HAP-1 (cell line): ENCODE results near the gene ITPRIP.

Experiments used
- DNase-seq, 2 experiments: peaks; one replicate each; pipeline ENCODE4 v3.0.0-alpha.2; 2016 to 2020; ENCODE audit warnings: low spot score in 2 of 2
- H3K27me3 ChIP-seq: fragments of 250-450 bp; sonication (Bioruptor Pico); 2 replicates; pipeline ENCODE4 v1.5.1; 2020; ENCODE audit warnings: low read depth, mild to moderate bottlenecking, moderate library complexity
- H3K36me3 ChIP-seq: fragments of 250-450 bp; sonication (Bioruptor Pico); replicated peaks from 2 replicates; pipeline ENCODE4 v1.5.1; 2020; ENCODE audit warnings: mild to moderate bottlenecking
- H3K4me1 ChIP-seq: fragments of 250-450 bp; sonication (Bioruptor Pico); 2 replicates; pipeline ENCODE4 v1.5.1; 2020; ENCODE audit warnings: mild to moderate bottlenecking
- H3K4me3 ChIP-seq: fragments of 250-450 bp; sonication (Bioruptor Pico); 2 replicates; pipeline ENCODE4 v1.5.1; 2020; ENCODE audit warnings: mild to moderate bottlenecking, moderate library complexity
- H3K9me3 ChIP-seq: fragments of 250-450 bp; sonication (Bioruptor Pico); 2 replicates; pipeline ENCODE4 v1.5.1; 2020; ENCODE audit warnings: mild to moderate bottlenecking, moderate library complexity
- in situ Hi-C: fragments of 300-500 bp; cut with MboI; formaldehyde crosslinking; loops from 3 replicates; pipeline ENCODE4 v1.14.3; 2020; ENCODE audit warnings: low sequenced_read_pairs, inconsistent platforms, mixed read lengths

ITPRIP gene

DNA sequence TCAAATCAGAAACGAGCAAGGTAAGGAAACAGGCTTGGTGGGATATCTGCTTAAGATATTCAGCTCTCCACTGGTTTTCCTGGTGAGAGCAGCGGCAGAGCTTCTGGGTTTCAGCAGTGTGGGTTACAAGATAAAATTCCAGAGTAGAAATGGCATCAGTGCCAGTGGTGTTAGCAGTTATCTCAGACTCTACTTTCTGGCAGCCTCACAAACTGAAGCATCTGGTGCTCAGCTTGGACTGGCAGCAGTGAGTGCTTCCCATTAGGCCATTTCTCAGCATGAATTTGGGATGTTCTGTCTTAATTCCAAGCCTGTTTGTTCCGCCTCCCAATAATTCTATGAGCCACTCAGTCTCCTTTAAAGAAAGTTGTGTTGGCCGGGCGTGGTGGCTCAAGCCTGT lies 76.2 kb downstream of the ITPRIP start:
- no peaks in the 10 kb centered on the region for H3K9me3 ChIP-seq
- H3K27me3 ChIP-seq = no peaks in the 10 kb centered on the region
- in situ Hi-C loops = no loop called here
- H3K4me3 ChIP-seq = no peak overlapping the region
- DNase-seq = no peak
- peaks cover under 1% of the 10 kb centered on the region; the same call in 1 of the 2 replicates for H3K4me1 ChIP-seq
- H3K36me3 ChIP-seq = peaks cover 87% of the 10 kb centered on the region

- in situ Hi-C loops = no loop called here
- no peak for DNase-seq
Observed at GRCh38 chr10:104260775-104261115, 77.5 kb downstream of the ITPRIP start.

GRCh38 chr10:104259999-104260774 lies 78.1 kb downstream of the ITPRIP start:
- Histone ChIP-seq H3K9me3 (no peaks in the 10 kb centered on the region), H3K4me1 (peaks cover 14% of the 10 kb centered on the region), H3K36me3 (peaks cover 69% of the 10 kb centered on the region), H3K27me3 (no peaks in the 10 kb centered on the region), H3K4me3 (no peak overlapping the region)
- in situ Hi-C loops = no loop called here
- no peak for DNase-seq

More at GRCh38 chr10:104260775-104261115, 77.5 kb downstream of the ITPRIP start:
- no peaks in the 10 kb centered on the region for H3K9me3 ChIP-seq
- H3K36me3 ChIP-seq = peaks cover 75% of the 10 kb centered on the region
- peaks cover 11% of the 10 kb centered on the region for H3K4me1 ChIP-seq
- H3K27me3 ChIP-seq = no peaks in the 10 kb centered on the region
- H3K4me3 ChIP-seq = no peak overlapping the region
